Keratinocyte (primary cell): ENCODE data around the gene TMEM45B.

Experiments
- CTCF ChIP-seq, 3 experiments: IDR thresholded peaks in 1 of 3; conservative IDR thresholded peaks in 1 of 3; optimal IDR thresholded peaks in 1 of 3; 2 replicates in 2 of 3; 3 replicates in 1 of 3; pipeline versions ENCODE3 to v1.5.1; 2011; ENCODE audit warnings: low read length in 3 of 3, mild to moderate bottlenecking in 3 of 3, moderate library complexity in 2 of 3, control low read depth in 1 of 3, inconsistent platforms in 1 of 3; ENCODE audit not compliant: insufficient read depth in 2 of 3; ENCODE audit errors: extremely low read depth in 1 of 3
- EZH2 ChIP-seq: IDR thresholded peaks from one replicate; pipeline ENCODE4 v1.6.1; 2012; ENCODE audit warnings: inconsistent platforms, mild to moderate bottlenecking, low read length, moderate library complexity

DNA sequence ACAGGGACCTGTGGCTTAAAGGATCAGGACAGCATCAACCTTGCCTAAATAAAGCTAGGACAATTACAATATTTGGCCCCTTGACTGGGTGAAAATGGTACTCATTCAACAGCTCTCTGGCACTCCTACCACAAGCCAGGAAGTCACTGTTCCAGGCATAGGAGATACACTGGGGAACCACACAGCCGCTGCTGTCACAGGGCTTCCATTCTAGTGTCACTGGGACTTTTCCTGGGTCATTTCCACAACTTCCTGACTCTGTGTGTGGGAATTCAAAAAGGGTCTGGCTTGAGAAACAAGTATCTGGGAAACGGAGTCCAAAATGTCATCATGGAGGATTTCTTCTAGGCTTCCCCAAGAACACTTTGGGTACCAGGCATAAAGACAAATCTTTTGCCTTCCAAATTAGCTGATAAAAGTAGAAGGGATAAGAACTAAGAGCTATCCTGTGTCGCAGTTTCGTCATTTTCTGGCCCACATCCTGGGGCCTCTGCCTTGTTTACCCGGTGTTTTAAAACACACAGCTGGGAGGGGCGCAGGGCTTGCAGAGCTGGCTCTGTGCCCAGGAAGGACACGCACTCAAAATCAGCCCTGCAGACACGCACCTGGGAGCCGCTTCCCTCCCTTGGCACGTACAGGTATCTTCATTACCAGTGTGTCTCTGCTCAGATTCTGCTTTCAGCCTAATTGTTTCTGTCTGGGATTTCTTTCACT lies 38.0 kb downstream of the TMEM45B start:
- TF ChIP-seq CTCF (optimal IDR thresholded peaks at IDR 0.05 in 1 of 3, IDR thresholded peaks at IDR 0.05 in 1 of 3, conservative IDR thresholded peaks at IDR 0.05 in 1 of 3; ENCODE audit: extremely low read depth in 1 of 3, insufficient read depth in 2 of 3, low read length in 3 of 3) (no peak), EZH2 (no peak)
